ENCODE measurements around the gene LIMD2.
"Not testable (repeated sequence)": the region's sequence is repeated elsewhere in the genome, so short reads cannot be mapped to it uniquely, and the experiment has no call there.

LIMD2 gene

GRCh38 chr17:63699638-63700527 is at the start of gene LIMD2:
TSS of gene LIMD2 (minus strand) at chr17:63700125. CDS start at chr17:63699298, 827 bp downstream.
- DNase-seq (ENCODE audit: low read depth), result no peak

GRCh38 chr17:63741408-63742173 is 41.7 kb upstream of the LIMD2 start, which contains the start of gene STRADA:
TSS of gene STRADA (minus strand) at chr17:63741799. CDS start at chr17:63728369, 13,430 bp downstream.
- peak; percentile 89 for DNase-seq (ENCODE audit: low read depth)

- no peak for DNase-seq (ENCODE audit: low read depth)
Observed at GRCh38 chr17:63741143-63741407, 41.1 kb upstream of the LIMD2 start.

DNA sequence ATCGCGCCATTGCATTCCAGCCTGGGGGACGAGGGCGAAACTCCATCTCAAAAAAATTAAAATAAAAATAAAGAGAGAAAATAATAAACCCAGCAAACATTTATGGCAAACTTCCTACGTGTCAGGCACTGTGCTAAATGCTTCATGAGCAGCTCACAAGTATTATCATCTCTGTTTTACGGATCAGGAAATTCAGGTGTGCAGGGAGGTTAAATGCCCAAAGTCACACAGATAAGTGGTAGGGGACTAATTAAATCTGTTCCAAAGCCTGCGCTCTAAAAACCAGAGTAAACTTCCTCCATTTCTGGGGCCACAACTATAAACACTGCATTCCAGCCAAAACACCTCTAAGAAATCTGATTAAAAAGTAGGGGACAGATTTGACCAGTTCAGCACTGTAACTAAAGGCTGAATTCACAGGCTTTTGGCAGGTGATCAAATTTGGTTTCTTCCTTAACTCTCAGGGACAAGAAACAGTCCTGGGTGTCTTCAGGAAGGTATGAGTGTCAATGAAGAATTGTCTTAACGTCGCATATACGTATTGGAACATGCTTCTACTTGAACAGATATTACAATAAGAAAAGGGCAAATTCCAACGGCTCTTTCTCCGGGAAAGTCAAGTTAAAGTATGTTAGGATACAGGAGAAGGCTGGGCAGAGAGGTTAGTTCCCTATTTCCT is 40.7 kb upstream of the LIMD2 start:
- DNase-seq (ENCODE audit: low read depth), result no peak

GRCh38 chr17:63735691-63736090 is 35.8 kb upstream of the LIMD2 start:
- no peak for DNase-seq (ENCODE audit: low read depth)

DNA sequence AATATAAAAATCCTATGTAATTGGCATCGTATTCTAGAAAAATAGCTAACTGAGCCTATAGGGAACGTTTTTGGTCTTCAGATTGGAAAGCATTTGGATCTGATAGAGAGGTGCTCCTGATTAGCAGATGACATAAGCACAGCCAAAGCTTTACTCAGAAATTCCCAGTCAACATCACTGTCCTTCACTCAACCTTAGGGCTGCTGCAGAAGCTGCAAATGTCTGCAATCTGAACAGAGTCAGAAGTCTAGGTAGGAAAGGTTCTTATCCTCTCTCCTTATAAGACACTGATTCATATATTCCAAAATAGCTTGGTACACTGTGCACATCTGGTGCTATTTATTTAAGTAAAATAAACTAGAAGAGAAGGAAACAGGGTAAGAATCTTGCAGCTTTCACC is 22.5 kb upstream of the LIMD2 start:
- no peak for DNase-seq (ENCODE audit: low read depth)

DNA sequence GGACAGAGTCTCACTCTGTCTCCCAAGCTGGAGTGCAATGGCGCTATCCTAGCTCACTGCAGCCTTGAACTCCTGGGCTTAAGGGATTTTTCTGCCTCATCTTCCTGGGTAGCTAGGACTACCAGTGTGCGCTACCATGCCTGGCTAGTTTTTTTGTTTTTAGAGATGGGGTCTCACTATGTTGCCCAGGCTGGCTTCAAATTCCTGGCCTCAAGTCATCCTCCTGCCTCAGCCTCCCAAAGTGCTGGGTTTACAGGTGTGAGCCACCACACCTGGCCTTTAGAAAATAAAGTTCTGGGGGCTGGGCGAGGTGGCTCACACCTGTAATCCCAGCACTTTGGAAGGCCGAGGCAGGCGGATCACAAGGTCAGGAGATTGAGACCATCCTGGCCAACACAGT is 20.3 kb upstream of the LIMD2 start:
- DNase-seq (ENCODE audit: low read depth), result not testable (repeated sequence)

DNA sequence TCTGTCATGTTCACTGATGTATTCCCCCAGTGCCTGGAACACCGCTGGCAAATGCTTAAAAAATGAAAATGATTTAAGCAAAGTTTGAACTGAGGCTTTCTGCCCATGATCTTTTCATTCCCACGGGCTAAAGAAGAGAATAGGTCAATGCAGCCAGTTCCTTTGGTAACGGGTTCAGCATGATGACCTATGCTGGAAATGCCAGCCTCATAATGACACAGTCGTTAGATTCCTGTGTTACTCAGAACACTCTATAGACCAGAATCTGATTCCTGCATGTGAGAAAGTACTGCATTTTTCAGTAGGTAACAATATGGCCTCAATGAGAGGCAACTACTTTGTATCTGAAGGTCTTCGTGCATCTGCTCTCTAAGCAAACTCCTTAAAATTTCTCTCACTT is 19.1 kb upstream of the LIMD2 start:
- DNase-seq (ENCODE audit: low read depth), result no peak

GRCh38 chr17:63716426-63716825 is 16.5 kb upstream of the LIMD2 start:
- DNase-seq (ENCODE audit: low read depth), result no peak

GRCh38 chr17:63714550-63715277 is 14.8 kb upstream of the LIMD2 start:
- no peak for DNase-seq (ENCODE audit: low read depth)

DNA sequence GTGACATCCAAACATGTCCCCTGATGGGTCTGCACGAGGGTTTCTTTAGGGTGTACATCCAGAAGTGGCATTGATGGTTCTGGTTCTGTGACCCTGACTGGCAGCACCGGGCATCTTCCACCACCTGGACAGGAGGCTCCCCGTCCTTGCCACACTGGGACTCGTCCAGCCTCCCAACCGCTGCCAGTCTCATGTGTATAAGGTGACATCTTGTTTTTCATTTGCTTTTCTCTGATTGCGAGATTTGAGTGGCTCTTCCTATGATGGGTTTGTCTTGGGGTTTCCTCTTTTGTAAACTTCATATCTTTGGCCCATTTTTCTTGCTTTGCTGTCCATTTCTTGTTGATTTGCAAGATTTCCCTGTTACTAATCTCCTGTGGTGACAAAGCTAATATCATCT is 9.2 kb upstream of the LIMD2 start:
- no peak for DNase-seq (ENCODE audit: low read depth)

DNA sequence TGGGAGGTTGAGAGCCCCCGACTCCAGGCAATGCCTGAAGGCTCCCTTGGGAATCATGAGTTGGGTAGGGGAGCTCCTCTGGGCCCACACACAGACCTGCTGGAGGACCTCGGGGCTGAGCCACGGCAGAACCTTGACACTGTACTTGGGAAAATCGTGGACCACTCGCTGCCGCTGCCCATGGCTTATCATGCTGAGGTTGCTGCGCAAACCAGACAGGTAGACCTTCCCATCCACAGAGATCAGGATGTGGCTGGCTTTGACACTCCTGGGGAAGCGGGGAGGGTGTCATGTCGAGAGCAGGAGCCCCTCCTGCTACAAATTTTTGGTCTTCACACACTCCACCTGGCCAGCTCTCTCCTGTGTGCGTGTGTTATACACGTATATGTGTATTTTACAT is 7.2 kb upstream of the LIMD2 start:
- DNase-seq (ENCODE audit: low read depth), result no peak

DNA sequence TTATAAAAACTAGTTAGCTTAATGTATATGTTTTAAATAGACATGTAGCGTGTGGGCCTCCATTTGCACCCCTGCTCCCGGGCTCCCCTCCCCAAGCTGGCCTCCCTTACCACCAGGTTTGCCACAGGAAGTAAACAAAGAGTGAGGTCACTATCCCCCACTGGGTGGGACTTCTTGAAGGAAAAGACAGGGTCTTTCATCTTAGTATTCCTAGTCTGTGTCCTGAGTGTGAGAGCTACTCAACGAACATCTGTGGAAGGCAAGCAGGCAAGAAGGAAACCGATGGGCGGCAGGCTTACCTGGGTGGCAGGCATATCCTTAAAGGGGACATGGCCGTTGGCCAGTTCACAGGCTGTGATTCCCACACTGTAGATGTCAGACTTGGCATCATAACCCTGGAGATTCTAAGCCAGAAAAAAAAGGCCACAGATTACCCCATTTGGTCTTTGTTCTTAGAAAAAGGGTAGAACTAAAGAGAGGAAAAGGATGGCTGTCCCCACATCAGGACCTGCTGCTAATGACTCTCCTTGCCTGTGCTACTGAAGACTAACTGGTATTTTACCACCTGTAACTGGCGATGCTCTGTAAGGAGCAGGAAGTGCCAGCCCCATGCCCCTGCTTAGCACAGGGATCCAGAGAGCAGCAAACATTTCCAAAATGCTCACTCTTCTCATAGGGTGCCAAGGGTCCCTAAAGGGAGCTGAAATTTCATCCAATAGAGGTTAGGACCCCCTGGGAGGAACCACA is 6.6 kb upstream of the LIMD2 start:
- DNase-seq (ENCODE audit: low read depth), result no peak

- DNase-seq (ENCODE audit: low read depth), result no peak
Observed at GRCh38 chr17:63705657-63706056, 5.7 kb upstream of the LIMD2 start.

DNA sequence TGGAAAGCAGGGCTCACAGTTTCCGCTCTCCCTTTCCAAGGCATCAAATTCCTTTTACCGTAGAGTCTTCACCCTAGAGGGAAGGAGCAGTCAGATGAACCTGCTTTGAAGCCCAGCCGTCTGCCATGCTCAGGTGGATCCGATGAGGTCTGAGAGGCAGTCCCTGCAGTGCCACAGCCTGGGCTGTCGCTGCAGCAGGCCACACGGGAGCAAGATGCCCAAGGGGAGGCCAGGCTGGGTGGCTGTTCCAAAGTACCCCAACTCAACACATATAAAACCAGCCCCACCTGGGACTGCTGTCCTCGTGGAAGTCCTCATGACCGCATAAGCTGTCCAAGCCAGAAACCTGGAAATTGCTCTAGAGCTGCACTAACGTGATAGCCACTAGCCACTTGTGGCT is 4.9 kb upstream of the LIMD2 start:
- no peak for DNase-seq (ENCODE audit: low read depth)

DNA sequence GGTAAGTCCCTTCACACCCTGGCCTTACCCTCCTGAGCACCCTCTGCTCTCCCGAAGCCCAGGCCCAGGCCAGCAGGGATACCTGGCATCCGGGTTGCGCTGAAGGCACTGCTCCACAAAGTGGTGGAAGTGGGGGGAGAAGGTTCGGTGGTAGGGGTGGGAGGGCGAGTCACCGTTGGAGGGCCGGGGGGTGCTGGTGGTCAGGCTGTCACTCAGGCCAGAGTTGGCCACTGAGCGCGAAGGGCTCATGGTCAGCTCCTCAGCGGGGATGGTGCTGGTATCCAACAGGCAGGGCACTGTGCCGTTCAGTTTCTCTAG is 4.3 kb upstream of the LIMD2 start:
- DNase-seq (ENCODE audit: low read depth), result no peak

- no peak for DNase-seq (ENCODE audit: low read depth)
Observed at GRCh38 chr17:63703556-63704258, 3.8 kb upstream of the LIMD2 start.

DNA sequence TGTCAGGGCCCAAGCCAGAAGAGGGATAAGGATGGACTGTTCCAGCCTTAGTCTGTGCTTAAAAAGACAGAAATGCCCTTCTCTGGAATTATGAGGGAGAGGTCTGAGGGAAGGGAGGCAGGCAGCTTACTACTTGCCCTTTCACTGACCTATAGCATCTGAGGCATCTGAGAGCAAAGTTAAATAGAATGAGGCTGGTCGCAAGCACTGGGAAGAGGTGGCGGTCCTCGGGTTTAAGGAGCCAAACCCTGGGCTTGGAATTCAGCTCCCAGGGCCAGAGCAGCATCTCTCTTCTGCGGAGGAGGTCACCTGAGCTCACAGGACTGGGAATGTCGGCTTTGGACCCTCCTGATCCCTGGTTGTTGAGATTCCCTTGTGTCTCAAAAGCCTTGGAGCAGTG is 3.1 kb upstream of the LIMD2 start:
- DNase-seq (ENCODE audit: low read depth), result no peak

DNA sequence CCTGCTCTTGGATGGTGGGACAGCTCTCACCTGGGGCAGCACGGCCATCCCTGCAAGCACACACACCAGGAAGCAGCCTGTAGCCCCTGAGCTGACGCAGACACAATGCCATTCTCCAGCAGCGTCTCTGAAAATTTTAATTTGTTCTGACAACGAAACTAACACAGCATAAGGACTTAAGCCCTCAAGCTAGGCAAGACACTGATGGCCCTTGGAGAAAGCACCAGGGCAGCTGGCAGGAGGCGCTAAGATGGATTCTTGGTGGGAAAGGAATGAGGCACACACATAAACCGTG is 2.7 kb upstream of the LIMD2 start:
- no peak for DNase-seq (ENCODE audit: low read depth)

GRCh38 chr17:63701868-63702720 is 2.2 kb upstream of the LIMD2 start:
- no peak for DNase-seq (ENCODE audit: low read depth)
